ENCODE measurements around the gene TTLL1. TPM values are rescaled to one million over a fixed set of nuclear protein-coding genes. Genes with fewer than 3 reads are reported as not detected.

TTLL1 gene
- total and polyA plus RNA-seq, 7 donors = 2.4 to 6.4 (median 4.3) TPM

DNA sequence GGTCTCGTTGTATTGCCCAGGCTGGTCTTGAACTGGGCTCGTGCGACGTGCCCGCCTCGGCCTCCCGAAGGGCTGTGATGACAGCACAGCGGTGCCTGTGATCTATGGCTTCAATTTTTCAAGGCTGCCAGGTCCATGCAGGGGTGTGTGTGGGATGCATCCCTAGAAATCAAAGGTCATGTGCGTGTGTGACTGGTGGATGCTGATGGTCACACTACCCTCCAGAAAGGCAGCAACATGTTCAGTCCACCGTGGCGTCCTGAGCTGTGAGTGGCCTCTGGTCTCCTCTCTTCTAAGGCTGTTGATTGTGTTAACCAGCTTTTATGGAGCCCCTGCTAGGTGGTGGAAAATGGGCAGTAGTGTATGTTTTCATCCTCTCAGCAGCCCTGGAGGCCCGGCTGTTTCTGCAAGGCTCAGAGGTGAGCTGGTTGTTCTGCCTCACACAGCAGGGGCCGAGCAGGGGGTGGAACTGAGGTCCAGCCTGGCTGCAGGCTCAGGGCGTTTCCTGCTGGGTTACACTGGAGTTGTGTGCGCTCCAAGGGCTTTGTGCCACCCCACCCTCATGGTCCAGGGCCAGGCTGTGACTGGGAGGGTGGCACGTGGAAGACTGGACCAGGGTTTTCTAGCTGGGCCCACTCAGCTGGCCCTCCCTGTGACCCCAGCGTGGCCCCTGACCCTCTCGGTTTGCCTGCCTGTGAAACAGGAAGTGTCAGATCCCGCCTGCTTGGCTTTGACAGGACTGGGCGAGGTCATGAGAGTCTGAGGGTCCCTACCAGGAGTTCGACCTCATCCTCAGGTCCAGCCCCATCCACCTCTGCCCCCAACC lies 29.0 kb upstream of the TTLL1 start:
- WGBS, 2 donors = 37 to 69% methylated on average over 21 of the region's 21 CpGs
- DNase-seq = no peak
- Histone ChIP-seq H3K4me3 (no peak overlapping the region), H3K9me3 (no peaks in the 10 kb centered on the region), H3K36me3 (no peaks in the 10 kb centered on the region), H3K4me1 (no peaks in the 10 kb centered on the region), H3K27ac (no peak overlapping the region), H3K27me3 (peaks cover 7 to 39% (median 22%) of the 10 kb centered on the region in 3 donors)
- intact Hi-C loops (cut with DNase I) = no loop called here
- TF ChIP-seq EP300 (IDR thresholded peaks at IDR 0.05) (no peak), POLR2AphosphoS5 (IDR thresholded peaks at IDR 0.05) (no peak), POLR2A (IDR thresholded peaks at IDR 0.05) (no peak)
- TF ChIP-seq, protein P1, sequence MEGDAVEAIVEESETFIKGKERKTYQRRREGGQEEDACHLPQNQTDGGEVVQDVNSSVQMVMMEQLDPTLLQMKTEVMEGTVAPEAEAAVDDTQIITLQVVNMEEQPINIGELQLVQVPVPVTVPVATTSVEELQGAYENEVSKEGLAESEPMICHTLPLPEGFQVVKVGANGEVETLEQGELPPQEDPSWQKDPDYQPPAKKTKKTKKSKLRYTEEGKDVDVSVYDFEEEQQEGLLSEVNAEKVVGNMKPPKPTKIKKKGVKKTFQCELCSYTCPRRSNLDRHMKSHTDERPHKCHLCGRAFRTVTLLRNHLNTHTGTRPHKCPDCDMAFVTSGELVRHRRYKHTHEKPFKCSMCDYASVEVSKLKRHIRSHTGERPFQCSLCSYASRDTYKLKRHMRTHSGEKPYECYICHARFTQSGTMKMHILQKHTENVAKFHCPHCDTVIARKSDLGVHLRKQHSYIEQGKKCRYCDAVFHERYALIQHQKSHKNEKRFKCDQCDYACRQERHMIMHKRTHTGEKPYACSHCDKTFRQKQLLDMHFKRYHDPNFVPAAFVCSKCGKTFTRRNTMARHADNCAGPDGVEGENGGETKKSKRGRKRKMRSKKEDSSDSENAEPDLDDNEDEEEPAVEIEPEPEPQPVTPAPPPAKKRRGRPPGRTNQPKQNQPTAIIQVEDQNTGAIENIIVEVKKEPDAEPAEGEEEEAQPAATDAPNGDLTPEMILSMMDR (IDR thresholded peaks at IDR 0.05) = no peak

DNA sequence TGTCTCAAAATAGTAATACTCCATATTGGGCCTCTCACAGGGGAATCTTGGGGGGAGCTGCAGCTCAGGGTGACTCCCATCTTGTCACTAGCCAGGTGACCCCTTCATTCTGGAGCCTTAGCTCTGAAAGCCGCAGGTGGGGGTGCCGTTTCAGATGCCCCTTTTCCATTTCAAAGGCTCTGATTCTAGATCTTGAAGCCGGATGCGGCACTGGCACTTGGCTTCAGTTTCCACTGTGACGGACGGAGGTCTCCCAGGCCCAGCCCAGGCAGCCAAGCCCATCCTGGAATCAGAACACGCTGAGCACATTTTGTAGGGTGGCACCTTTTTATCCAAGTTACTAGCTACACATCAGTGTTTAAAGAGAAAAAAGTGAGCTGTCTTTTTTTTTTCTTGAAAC lies 27.7 kb upstream of the TTLL1 start:
- 96 to 97% methylated on average over 7 of the region's 7 CpGs for WGBS, 2 donors
- intact Hi-C loops (cut with DNase I) = no loop called here
- TF ChIP-seq EP300 (IDR thresholded peaks at IDR 0.05) (no peak), POLR2A (IDR thresholded peaks at IDR 0.05) (no peak), POLR2AphosphoS5 (IDR thresholded peaks at IDR 0.05) (no peak)
- TF ChIP-seq, protein P1 (IDR thresholded peaks at IDR 0.05) = no peak
- Histone ChIP-seq H3K27me3 (peaks cover 12 to 52% (median 35%) of the 10 kb centered on the region in 3 donors), H3K36me3 (no peaks in the 10 kb centered on the region), H3K27ac (no peak overlapping the region), H3K4me3 (no peak overlapping the region), H3K9me3 (no peaks in the 10 kb centered on the region), H3K4me1 (no peaks in the 10 kb centered on the region)
- DNase-seq = no peak

GRCh38 chr22:43114958-43115357 lies 25.8 kb upstream of the TTLL1 start:
- Histone ChIP-seq H3K27me3 (peaks cover 24 to 71% (median 54%) of the 10 kb centered on the region in 3 donors), H3K9me3 (no peaks in the 10 kb centered on the region), H3K36me3 (no peaks in the 10 kb centered on the region), H3K4me1 (peaks cover 0 to 19% (median 18%) of the 10 kb centered on the region in 4 donors), H3K27ac (no peak overlapping the region), H3K4me3 (no peak overlapping the region)
- intact Hi-C loops (cut with DNase I) = no loop called here
- 12 to 48% methylated on average over 5 of the region's 5 CpGs for WGBS, 2 donors
- no peak for DNase-seq
- TF ChIP-seq POLR2A (IDR thresholded peaks at IDR 0.05) = peak in 1 of 2 donors; percentile 13
- TF ChIP-seq, protein P1 (IDR thresholded peaks at IDR 0.05) = no peak

- TF ChIP-seq, protein P1 (IDR thresholded peaks at IDR 0.05) = no peak
- TF ChIP-seq POLR2AphosphoS5 (IDR thresholded peaks at IDR 0.05) (no peak), EP300 (IDR thresholded peaks at IDR 0.05) (no peak), POLR2A (IDR thresholded peaks at IDR 0.05) (no peak)
- 48 to 53% methylated on average over 13 of the region's 13 CpGs for WGBS, 2 donors
- no peak overlapping the region for H3K4me3 ChIP-seq
- no peak for DNase-seq
- peaks cover 0 to 22% (median 19%) of the 10 kb centered on the region in 4 donors for H3K4me1 ChIP-seq
- no peaks in the 10 kb centered on the region for H3K36me3 ChIP-seq
- no peaks in the 10 kb centered on the region for H3K9me3 ChIP-seq
- H3K27ac ChIP-seq = no peak overlapping the region
- intact Hi-C loops (cut with DNase I) = no loop called here
- H3K27me3 ChIP-seq = peaks cover 27 to 80% (median 58%) of the 10 kb centered on the region in 3 donors
Observed at GRCh38 chr22:43113526-43114251, 24.5 kb upstream of the TTLL1 start.

Data from sigmoid colon (tissue), 7 donors.